GM21528 (cell line): Measurements from ENCODE around the gene PRDM16.
"Not testable (repeated sequence)": the region's sequence is repeated elsewhere in the genome, so short reads cannot be mapped to it uniquely, and the experiment has no call there.

ENCODE experiments used
- ATAC-seq: cut with Tn5 transposase; IDR thresholded peaks from one replicate; pipeline ENCODE4 v1.9.1; 2021; ENCODE audit warnings: mild to moderate bottlenecking, moderate library complexity; ENCODE audit not compliant: unreplicated experiment, low FRiP score

Gene PRDM16

DNA sequence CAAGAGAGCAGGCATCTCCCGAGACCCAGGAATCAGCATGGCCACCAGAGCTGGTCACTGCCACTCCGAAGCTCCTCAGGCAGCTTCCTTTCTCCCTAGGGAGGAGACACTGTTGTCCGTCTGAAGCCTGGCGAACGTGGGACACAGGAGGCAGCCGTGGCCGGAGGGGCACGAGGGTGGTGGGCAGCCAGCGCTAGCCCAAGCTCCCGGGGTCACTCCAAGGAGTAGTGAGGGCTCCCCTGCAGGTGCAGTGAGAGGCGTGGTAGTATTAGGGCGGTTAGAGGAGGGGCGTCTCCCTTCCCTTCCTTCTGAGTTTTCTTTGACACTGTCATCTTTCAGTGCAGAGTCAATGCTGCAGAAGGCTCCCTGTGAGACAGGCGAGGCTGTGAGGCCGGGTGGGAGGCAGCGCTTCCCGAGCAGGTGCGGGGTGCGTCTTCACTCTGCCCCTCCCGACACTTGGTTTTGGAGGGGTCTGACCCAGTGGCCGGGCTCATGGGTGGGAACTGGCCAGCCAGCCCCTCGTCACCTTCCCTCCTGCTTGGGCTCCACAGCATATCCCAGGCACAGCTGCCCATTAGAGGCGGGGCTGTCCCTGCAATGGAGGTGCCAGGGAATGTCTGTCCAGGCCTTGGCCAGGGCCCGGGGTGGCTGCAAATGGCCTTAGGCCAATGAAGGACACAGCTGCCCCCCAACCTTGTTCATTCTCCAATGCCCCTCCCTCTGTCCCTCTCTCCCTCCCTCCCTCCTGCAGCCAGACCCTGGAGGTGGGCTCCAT lies 213.8 kb downstream of the PRDM16 start:
- no peak for ATAC-seq

DNA sequence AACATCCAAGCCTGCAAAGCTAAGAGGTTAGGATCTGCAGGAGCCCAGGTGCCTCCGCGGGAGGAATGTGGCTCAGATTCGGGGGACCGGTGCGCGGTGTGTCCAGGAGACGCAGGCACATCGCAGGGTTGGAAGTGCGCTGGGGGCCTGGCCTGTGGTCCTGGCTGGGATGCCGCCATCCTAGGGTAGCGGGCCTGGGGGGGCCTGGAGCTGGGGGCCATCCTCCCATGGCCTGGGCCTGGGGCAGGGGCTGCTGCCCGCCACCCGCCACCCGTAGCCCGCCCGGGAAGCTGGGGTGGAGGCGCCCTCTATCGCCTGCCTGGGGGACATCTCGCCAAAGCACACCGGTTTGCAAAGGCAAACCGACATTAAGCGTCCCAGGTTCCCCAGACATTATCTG lies 214.8 kb downstream of the PRDM16 start:
- ATAC-seq, result no peak

DNA sequence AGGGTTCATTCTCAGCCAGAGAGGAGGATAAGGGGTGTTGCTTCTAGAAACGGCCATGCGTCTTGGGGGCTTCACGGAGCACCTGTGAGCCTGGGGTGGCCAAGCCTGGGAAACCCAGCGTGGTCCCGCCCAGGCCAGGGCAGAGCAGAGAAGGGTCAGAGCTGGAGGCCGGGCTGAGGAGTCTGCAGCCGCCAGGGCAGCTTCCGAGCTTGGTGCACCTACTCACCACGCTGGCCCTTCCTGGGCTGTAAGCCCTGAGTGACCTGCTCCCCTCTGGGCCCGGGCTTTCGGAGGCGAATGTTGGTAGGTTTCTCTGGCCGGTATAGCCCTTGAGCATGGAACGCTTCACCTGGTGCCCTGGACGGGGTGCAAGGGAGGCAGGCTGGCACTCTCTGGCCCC lies 215.7 kb downstream of the PRDM16 start:
- ATAC-seq, result no peak

DNA sequence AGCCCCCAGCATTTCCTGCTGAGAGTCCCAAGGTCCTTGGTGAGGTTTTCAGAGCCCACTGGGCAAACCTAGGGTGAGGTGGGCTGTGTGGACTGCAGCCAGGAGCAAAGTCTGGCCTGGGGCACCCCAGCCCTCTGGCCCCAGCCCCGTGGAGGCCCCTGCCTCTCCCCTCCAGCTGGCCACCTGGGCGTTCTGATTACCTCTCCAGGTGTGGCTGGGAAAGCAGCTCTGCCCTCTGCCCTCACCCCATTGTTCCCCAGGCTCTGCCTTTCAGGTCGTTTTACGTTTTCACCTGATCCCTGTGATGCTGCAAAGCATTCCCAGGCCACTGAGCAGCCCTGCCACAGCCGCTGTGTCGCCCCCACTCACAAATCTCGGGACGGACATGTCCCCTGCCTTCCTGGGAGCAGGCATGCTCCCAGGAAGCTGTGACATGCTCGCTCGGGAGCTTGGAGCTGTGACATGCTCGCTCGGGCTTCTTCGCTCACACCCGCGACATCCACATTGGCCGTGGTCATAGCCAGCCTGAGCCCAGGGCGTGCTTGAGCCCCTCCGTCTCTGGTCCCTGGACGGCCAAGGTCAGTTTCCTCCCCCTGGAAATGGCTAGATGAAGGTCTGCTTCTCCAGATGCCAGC lies 216.2 kb downstream of the PRDM16 start:
- ATAC-seq, result no peak

DNA sequence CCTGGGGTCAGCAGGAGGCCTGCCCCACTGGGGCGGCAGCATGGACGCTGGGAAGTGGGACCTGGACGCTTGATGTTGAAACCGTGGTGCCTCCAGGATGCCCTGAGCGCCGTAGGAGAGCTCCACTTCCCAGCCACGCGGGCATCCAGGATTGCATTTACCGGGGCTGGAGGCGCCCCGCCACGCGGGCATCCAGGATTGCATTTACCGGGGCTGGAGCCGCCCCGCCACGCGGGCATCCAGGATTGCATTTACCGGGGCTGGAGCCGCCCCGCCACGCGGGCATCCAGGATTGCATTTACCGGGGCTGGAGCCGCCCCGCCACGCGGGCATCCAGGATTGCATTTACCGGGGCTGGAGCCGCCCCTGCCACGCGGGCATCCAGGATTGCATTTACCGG lies 218.1 kb downstream of the PRDM16 start:
- not testable (repeated sequence) for ATAC-seq

DNA sequence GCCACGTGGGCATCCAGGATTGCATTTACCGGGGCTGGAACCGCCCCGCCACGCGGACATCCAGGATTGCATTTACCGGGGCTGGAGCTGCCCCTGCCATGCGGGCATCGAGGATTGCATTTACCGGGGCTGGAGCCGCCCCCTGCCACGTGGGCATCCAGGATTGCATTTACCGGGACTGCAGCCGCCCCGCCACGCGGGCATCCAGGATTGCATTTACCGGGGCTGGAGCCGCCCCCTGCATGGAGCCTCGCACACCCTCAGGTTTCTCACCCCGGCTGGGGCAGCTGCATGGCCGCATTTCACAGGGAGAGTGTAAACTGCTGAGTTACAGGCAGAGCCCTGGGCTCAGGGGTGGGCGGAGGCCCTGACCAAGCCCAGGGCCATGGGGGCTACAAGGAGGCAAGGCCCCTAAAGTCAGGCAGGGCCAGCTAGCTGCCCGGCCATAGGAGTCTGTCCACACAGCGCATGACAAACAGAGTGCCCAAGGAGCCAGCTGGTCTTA lies 218.7 kb downstream of the PRDM16 start:
- ATAC-seq, result no peak

DNA sequence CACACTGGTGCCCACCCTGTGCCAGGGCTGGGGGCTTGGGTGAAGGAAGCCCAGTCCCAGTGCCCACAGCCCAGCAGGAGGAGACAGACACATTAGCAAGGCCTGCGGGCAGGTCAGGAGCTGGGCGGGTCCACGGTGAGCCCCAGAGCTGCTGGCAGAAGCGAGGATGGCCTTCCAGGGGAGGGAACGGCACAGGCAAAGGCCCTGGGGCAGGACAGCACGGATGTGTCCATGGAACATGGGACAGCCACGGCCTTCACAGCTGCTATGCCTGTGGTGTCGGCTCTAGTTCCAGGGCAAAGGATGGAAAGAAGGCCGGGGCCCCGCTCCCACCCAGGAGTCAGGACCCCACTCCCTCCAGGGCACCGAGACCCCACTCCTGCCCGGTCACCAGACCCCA lies 220.5 kb downstream of the PRDM16 start:
- no peak for ATAC-seq

DNA sequence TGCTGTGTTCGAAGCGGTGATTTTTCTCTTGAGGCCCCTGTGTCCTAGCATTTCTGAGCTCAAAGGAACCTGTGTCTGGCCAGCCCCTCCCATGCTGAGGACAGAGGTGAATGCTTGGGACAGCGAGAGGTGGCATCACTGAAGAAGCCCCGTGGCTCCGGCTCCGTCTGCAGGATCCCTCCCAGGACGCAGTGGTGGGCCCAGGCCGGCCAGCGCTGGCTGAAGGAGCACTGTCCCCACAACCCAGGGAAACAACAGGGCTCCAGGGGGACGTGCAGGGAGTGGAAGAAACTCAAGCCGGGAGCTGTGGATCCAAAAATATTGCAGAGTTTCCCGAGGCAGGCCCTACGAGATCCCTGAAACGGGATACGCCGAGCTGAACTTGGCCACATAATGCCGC lies 221.4 kb downstream of the PRDM16 start:
- ATAC-seq, result no peak

DNA sequence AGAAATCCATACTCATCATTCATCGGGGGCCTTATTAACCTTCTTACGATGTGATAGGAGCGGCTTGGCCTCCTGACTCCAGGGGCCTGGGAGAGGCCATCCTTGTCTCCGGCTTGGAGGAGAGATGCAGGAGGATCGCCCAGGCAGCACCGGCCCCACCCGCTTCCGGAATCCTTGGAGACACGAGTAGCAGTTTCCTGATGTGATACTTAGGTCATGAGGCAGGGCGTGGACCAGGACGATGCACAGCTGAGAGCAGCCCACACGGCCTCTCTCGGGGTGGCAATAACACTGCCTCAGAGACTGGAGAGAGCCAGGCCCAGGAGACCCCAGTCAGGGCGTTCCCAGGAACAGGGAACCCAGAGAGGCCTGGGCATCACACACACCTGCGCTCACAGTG lies 221.9 kb downstream of the PRDM16 start:
- ATAC-seq, result no peak

DNA sequence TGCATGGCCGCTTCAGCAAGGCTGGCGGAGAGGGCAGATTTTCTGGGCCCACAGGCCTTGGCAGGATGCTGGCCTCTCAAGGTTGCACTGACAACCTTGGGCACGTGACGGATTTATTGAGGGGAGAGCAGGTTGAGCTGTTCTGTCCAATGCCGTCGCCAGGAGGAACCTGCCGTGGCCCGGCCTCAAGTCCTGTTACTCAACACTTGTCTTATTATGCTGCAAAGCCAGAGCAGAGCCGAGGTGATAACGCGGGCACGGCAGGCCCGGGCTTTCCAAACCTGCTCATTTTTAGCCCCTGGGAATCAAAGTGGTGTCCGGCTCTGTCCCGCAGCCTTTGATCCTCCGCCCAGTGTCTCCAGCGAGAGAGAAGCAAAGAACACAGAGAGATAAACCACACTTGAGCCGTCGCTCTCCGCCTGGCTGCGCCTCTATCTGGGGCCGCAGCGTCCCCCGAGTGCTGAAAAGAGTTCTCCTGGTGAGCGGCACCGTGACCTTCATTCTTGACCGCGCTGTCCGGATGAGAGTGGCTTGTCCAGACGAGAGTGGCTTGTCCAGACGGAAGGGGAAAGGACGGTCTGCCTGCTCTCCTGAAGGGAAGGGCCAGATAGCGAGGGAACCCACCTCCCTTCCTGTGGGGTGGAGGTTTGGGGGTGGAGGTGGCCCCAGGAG lies 223.2 kb downstream of the PRDM16 start:
- ATAC-seq, result no peak

DNA sequence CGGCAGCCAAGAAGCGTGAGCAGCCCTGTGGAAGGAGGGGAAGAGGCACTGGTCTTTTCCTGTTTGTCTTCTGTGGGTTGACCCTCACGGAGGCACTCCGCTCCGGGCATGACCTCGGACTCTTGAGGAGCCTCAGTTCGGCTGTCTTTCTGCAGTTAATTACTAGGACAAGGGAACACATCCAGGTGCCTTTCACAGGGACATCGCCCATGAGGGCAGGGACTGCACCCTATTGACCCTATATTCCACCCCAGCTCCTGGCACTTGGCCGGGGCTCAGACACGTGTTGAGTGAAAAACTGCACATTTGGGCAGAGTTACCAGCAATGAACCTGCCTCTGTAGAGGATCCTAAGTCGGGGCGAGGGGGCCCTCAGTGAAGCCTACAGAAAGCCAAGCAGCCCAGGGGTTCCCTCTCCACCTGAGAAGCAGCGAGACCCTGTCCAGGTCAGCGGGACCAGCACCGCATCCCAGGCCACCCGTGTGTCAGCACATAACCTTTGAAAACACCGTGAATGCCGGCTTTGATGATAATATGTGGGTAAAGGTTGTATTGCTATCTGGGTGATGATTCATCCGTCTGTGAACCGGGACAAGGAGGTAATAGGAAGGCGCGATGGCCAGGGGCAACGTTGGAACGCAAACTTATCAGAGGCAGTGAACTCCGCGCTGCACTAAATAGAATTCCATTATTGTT lies 224.0 kb downstream of the PRDM16 start:
- ATAC-seq, result no peak

DNA sequence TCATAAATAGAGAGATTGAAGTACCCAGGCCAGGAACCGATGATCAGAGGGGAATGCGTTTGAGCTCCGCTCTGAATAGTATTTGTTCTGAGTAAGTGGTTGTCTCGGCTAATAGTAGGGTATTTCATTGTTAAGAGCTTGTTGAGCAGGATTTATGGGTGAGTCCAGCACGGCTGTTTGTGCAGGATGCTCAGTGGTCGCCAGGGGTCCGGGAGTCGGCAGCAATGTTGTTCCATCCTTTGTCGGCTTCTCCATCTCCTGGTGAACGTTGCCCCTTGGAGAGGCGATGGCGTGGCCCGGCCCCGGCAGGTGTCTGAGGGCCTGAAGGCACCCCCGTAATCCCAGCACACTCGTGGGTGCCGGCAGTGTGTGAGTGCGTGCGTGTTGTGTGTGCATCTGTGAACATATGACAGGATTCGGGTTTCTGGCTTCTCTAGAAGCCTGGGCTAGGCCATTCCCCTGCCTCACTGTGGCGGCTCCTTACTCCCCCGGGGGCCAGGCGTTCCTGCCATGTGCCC lies 224.6 kb downstream of the PRDM16 start:
- ATAC-seq, result no peak

DNA sequence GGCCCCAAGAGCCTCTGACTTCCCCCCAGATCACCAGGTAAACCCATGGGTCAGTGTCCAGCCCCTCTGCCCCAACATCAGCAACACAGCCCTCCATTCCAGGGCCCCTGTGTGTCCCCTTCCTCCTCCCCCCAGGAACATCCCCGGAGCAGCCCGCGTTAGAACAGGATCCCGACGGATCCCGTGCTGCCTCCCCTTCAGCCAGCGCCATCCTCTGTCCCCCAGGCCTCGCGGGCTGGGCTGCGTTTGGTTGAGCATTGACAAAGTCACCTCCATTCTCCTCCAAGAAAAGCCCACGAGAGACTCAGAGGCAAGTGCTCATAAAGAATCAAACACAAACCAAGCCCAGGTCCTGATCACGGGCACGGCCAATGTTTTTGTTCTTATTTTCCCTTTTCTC lies 225.4 kb downstream of the PRDM16 start:
- ATAC-seq, result no peak

DNA sequence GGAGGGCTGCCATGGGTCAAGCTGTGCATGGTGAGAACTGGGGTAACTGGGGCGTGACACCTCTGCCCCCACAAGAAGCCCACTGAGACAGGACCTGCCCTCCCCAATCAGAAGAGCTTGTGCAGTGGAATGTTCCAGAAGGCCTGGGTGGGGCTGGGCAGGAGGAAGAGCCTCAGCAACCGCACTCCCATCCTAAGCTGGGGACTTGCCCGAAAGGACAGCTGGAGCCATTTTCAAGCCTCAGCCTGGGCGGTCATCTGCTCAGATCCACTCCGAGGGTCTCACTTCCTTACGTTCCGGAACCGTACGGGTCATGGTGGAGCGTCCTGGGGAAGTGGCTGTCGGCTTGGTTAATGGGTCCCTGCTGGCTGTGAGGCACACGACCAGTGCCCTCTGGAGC lies 226.8 kb downstream of the PRDM16 start:
- no peak for ATAC-seq

DNA sequence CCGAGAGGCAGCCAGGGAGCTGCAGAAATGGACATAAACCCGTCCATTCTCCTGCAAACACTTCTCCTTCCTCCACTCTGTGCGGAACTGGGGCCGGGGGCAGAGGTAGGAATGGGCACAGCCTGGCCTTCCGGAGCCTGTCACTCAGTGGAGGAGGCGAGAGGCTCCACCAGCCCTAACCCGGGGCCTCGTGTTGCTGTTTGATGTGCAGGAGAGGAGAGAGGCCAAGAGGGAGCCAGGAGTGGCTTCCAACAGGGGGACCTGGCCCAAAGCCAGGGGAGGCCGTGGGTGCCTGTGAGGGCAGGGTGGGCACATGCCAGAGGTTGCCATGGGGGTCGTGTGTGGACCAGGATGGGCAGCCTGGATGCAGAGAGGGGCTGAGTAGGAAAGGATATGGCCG lies 227.3 kb downstream of the PRDM16 start:
- ATAC-seq, result no peak

DNA sequence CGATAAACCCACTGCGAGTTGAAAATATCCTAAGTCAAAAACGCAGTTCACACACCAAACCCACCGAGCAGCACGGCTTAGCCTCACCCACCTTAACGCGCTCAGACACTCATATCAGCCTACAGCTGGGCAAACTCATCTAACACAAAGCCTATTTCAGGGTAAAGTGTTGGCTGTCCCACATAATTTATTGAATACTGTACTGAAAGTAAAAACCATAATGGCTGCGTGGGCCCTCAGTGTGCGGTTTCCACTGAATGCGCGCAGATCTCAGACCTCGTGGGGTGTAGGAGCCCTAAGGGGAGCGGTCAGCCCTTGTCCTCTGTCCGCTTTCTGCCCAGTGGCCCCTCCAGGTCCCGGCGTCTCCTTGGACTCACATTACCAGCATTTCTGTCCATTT lies 227.8 kb downstream of the PRDM16 start:
- no peak for ATAC-seq

DNA sequence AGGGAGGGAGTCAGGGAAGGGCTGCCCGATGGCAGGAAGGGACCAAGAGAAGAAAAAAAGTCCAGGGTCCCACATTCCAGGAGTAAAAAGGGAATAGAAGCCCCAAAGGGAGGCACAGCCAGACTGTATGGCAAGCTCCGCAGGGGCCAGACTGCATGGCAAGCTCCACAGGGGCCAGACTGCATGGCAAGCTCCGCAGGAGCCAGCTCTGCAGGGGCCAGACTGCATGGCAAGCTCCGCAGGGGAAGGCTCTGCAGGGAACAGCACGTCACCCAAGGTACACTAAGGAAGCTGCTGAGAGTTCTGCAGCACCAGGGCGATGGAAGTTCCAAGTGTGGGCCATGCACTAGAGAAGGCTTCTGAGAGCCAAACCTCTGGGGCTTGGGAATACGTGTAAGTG lies 228.8 kb downstream of the PRDM16 start:
- no peak for ATAC-seq

DNA sequence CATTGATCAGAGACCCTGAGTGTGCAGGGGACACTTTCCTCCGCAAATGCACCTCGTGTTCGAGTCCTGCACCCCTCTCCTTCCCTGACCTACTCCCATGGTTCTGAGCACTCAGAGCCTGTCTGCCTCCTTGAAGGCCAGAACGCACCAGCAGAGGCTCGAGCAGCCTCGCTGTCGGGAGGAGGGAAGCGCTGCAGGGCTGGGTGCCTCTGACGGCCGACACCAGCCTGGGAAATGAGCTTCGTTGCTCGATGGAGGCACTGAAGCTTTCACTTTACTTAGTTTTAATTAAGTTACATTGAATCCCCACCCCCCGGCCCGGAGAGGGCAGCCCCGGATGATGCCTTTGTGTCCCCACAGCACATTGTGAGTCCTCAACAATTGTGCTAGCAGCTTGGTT lies 229.2 kb downstream of the PRDM16 start:
- no peak for ATAC-seq

DNA sequence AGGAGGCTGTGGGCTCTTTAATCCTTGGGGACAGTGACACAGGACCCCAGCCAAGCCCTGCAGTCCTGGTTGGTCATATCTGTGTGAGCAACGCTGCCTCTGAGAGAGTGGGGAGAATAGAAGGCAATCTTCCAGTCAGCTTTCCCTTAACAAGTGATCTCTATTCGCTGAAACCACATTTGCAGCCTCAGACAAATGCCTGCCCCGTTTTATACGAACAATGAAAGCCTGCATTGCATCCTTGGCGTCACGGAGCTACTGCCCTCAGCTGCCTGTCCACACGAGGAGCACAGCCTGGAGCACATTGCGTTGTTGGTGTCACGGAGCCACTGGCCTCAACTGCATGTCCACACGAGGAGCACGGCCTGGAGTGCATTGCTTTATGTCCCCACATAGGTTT lies 235.2 kb downstream of the PRDM16 start:
- ATAC-seq, result no peak

DNA sequence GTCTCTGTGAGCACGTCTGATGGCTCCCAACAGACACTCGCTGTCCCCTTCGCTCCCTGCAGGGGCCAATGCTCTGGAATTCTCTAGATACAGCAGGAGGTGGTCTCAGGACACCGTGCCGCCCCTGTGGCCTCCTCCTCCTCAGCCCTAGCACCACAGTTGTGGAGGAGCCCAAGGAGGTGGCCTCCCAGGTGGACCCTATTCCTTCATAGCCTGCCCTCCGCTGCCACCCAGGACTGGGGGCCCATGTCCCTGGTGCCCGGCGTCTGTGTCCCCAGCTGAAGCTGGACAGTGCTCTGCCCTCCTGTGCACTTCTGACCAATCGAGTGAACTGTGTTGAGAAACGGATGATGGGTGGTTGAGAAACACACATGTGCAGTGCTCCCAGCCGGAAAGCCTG lies 235.7 kb downstream of the PRDM16 start:
- ATAC-seq, result no peak

DNA sequence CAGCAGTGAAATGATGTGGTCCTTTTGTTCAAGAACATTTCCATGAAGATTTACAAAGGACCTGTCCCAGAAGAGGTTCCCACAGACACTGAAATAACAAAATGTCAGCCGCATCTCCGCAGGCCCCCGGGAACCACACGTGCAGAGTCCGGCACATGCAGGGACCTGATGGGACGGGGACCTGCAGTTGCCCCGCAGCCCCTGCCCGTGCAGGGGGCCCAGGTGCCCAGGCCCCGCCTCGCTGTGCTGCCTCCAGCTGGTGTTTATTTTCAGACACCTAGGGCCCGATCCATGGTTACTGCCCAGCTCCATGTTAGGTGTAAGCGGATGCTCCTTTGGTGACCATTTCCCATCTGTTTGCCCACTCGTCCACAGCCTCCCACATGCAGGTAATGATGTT lies 236.2 kb downstream of the PRDM16 start:
- ATAC-seq, result no peak
